Measurements from ENCODE around the gene MYO1A. TPM values are rescaled to one million over a fixed set of nuclear protein-coding genes. Genes with fewer than 3 reads are reported as not detected.

MYO1A gene
- total and polyA plus RNA-seq, 2 of the 13 experiments (the other 11 are each of a cell fraction or from before 2014, with no cell fraction given) = 5.3 to 6.0 TPM

DNA sequence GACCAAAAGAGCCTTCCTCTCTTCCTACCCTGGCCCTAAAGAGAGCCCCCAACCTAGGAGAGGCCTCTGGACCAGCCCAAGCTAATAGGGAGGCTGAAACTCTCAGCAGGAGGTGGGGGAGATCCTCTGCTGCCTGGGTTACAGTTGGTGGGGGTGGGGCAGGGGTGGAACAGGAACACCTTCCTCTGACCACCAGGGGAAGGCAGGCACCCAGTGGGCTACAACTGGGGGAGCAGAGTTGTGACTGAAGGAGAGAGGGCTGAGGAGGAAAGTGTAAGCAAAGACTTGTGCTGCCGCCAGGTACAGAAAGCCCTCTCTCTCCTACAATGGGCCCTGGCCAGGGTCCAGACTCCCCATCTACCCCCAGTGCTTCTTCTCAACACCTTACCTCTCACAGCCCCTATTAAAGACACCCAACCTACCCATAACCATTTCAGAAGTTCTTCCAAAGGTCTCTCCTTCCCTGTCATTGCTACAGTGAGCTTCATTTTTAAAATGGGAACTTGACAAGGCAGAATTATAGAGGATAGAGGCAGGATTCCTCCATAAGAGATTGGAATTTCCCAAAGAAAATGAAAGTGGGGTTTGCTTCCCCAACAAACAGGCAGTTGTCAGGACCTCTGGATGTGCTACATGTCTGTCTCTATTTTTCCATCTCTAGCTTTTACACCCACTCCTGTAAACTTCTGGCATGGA lies 1.4 kb downstream of the MYO1A start:
- WGBS (ENCODE audit: low lambda C conversion rate) = no CpG with 5 or more reads among the region's 1 CpG
- ChIA-PET POLR2A (interaction anchor here (1.0 to 2.6 kb wide), 6 partner anchors 11 to 63 kb away, joined by 3 to 11 read pairs (median 4); partner anchors contain the start of genes NEMP1, STAT6 and TAC3), CTCF (ENCODE audit: low intra/inter-chr PET ratio, low total read pairs) (no interaction called here)
- Histone ChIP-seq H3K36me3 (replicated peaks in 1 of 2; ENCODE audit: control insufficient read depth in 1 of 2, insufficient read depth in 2 of 2, low read length in 2 of 2) (no peaks in the 10 kb centered on the region), H3K4me2 (ENCODE audit: low read depth, low read length) (peak overlapping the region; percentile 83), H3K4me3 (replicated peaks in 1 of 3; ENCODE audit: insufficient read depth in 1 of 3, low read depth in 2 of 3, low read length in 3 of 3) (peak overlapping the region in 2 of 3 experiments; percentile 49 to 54; a peak in 5 of 6 replicates), H3K27me3 (ENCODE audit: control insufficient read depth in 1 of 2, insufficient read depth in 2 of 2, low read length in 2 of 2) (no peaks in the 10 kb centered on the region), H3K9me3 (ENCODE audit: low read length) (no peaks in the 10 kb centered on the region), H3K9ac (ENCODE audit: insufficient read depth, low read depth, low read length) (no peak overlapping the region), H3K27ac (ENCODE audit: extremely low read length, insufficient read depth, low read length) (no peak overlapping the region), H2AFZ (ENCODE audit: low read length) (no peak overlapping the region), H4K20me1 (ENCODE audit: insufficient read depth, low read length) (no peaks in the 10 kb centered on the region), H3K4me1 (ENCODE audit: insufficient read depth, low read length) (peaks cover 38% of the 10 kb centered on the region), H3K79me2 (ENCODE audit: insufficient read depth, low read length) (no peaks in the 10 kb centered on the region)
- no peak; the same call in 1 of the 3 replicates for ATAC-seq
- no TSS peak for BruUV-seq (replicated peaks)
- no peak for FAIRE-seq
- no peak for TF ChIP-seq ZNF337 (CRISPR knock-in tag; IDR thresholded peaks at IDR 0.05; ENCODE audit: borderline replicate concordance, low read depth)
- no peak for TF ChIP-seq ZNF460 (CRISPR knock-in tag; IDR thresholded peaks at IDR 0.05; ENCODE audit: borderline replicate concordance)
- no peak for TF ChIP-seq NKX3-1 (CRISPR knock-in tag; IDR thresholded peaks at IDR 0.05)
- no peak for TF ChIP-seq ZNF260 (CRISPR knock-in tag; IDR thresholded peaks at IDR 0.05; ENCODE audit: borderline replicate concordance, low read depth)
- no peak for TF ChIP-seq ZNF441 (CRISPR knock-in tag; IDR thresholded peaks at IDR 0.05; ENCODE audit: borderline replicate concordance)
- TF ChIP-seq, protein P1, sequence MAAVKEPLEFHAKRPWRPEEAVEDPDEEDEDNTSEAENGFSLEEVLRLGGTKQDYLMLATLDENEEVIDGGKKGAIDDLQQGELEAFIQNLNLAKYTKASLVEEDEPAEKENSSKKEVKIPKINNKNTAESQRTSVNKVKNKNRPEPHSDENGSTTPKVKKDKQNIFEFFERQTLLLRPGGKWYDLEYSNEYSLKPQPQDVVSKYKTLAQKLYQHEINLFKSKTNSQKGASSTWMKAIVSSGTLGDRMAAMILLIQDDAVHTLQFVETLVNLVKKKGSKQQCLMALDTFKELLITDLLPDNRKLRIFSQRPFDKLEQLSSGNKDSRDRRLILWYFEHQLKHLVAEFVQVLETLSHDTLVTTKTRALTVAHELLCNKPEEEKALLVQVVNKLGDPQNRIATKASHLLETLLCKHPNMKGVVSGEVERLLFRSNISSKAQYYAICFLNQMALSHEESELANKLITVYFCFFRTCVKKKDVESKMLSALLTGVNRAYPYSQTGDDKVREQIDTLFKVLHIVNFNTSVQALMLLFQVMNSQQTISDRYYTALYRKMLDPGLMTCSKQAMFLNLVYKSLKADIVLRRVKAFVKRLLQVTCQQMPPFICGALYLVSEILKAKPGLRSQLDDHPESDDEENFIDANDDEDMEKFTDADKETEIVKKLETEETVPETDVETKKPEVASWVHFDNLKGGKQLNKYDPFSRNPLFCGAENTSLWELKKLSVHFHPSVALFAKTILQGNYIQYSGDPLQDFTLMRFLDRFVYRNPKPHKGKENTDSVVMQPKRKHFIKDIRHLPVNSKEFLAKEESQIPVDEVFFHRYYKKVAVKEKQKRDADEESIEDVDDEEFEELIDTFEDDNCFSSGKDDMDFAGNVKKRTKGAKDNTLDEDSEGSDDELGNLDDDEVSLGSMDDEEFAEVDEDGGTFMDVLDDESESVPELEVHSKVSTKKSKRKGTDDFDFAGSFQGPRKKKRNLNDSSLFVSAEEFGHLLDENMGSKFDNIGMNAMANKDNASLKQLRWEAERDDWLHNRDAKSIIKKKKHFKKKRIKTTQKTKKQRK (IDR thresholded peaks at IDR 0.05; ENCODE audit: low read length) = no peak
- TF ChIP-seq, protein P2, sequence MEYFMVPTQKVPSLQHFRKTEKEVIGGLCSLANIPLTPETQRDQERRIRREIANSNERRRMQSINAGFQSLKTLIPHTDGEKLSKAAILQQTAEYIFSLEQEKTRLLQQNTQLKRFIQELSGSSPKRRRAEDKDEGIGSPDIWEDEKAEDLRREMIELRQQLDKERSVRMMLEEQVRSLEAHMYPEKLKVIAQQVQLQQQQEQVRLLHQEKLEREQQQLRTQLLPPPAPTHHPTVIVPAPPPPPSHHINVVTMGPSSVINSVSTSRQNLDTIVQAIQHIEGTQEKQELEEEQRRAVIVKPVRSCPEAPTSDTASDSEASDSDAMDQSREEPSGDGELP (IDR thresholded peaks at IDR 0.05; ENCODE audit: borderline replicate concordance, low read depth) = no peak
- TF ChIP-seq ZNF232 (CRISPR knock-in tag; IDR thresholded peaks at IDR 0.05; ENCODE audit: borderline replicate concordance) = no peak
- TF ChIP-seq ZMYM2 (CRISPR knock-in tag; IDR thresholded peaks at IDR 0.05) = no peak
- TF ChIP-seq ZNF766 (CRISPR knock-in tag; IDR thresholded peaks at IDR 0.05; ENCODE audit: borderline replicate concordance) = no peak
- no peak for TF ChIP-seq U2AF1 (optimal IDR thresholded peaks at IDR 0.05; ENCODE audit: low read depth, low read length)
- DNase-seq (ENCODE audit: low spot score) = no peak
- in situ Hi-C loops (cut with HindIII; ENCODE audit: extremely low pct_ligation_motif_present, low pct_unique_long_range_greater_than_20kb) (no loop called here), intact Hi-C loops (cut with micrococcal nuclease; ENCODE audit: unreplicated experiment) (no loop called here)

Measured in HepG2 (cell line).